SHP77 treated with DMSO at 0.1 percent for 48 hours (cell line): Measurements from ENCODE around the gene IL1B.
"Not testable (repeated sequence)": the region's sequence is repeated elsewhere in the genome, so short reads cannot be mapped to it uniquely, and the experiment has no call there.

ENCODE experiments used
- DNase-seq: peaks from one replicate; lab custom pipeline; 2025; lab: John Stamatoyannopoulos, UW

The IL1B gene

DNA sequence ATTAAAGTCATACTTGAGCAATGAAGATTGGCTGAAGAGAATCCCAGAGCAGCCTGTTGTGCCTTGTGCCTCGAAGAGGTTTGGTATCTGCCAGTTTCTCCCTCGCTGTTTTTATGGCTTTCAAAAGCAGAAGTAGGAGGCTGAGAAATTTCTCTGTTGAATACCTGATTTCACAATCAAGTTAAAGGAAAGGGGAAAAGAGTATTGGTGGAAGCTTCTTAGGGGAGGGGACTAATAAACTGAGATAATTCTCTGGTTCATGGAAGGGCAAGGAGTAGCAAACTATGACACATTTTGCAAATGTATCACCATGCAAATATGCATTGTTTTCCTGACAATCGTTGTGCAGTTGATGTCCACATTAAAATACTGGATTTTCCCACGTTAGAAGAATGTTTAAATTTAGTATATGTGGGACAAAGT is at the start of gene IL1B:
TSS of gene IL1B (minus strand) at position 85 of the 423 bp plus-strand sequence. CDS start 550 bp downstream, outside the sequence.
- no peak for DNase-seq

DNA sequence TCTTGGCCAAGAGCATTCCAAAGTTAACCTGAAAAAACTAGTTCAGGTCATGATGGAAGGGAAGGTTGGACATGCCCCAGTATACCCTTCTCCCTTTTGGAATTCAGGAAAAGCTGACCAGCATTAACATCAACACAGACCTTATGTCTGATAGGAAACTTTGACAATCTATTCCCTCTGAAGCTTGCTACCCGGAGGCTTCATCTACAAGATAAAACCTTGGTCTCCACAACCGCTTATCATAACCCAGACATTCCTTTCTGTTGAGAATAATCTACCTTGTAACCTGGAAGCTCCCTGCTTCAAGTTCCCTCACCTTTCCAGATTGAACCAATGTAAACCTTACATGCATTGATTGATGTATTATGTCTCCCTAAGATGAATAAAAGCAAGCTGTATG is 49.7 kb upstream of the IL1B start:
- no peak for DNase-seq

DNA sequence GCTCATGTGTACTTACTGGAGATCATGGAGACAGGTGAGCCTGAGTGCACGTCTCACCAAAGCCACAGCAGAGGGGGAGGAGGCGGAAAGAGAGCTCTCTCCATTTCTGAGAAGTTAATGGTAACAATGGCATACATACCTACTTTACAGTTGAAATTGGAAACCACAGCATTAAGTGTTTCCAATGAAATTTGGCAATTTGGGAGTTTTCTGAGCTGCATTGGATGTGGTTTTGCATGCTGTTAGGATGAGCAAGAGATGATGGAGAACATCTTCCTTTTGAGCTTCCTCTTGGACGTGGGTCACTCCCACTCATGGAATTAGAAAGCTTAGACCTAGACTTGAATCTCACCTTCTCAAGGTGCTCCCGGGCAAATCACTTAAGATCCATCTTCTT is 48.9 kb upstream of the IL1B start:
- no peak for DNase-seq

DNA sequence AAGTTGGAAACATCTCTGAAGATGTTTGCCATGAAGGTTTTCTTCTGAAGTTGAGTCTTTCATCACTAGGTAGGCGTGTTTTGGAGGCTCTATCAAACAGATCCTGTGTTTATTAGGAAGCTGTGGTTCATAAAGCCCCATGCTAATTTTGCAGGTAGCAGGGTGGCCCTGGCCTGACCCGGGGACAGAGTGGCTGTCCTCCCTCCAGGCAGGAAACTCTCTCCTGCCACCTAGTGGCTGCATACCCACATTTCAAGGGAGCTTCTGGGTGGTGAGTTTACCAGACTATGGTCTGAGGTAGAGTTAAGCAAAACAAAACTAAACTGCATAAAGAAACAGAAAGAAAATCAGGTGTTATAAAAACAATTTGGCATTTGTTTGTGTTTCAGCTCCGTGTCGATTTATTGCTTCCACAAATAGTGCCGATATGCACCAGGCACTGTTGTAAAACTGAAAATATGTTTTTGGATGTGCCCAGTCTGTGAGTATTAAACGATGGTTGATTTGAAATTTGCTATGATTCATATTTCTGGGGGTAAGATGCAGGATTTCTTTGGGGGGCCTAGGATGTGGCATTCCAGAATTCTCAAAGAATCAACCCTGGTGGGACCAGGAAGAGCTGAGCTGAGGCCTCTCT is 48.4 kb upstream of the IL1B start:
- no peak for DNase-seq

DNA sequence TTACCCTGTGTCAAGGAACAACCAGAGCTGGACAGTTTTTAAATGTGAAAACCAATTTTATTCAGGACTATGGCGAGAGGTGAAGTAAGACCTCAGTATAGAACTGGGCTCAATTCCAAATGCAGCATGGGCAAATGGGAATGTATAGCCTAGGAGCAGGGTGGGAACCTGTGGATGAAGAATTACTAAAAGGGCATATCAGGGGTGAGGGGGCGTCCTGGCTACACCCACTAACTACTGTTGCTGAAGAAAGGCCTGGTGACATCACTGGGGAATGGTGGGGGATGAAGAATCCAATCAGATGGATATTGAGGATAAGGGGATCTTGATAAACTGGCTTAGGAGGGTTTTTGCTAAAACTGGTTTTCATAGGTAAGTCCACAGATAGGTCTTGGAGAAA is 47.1 kb upstream of the IL1B start:
- DNase-seq = no peak

DNA sequence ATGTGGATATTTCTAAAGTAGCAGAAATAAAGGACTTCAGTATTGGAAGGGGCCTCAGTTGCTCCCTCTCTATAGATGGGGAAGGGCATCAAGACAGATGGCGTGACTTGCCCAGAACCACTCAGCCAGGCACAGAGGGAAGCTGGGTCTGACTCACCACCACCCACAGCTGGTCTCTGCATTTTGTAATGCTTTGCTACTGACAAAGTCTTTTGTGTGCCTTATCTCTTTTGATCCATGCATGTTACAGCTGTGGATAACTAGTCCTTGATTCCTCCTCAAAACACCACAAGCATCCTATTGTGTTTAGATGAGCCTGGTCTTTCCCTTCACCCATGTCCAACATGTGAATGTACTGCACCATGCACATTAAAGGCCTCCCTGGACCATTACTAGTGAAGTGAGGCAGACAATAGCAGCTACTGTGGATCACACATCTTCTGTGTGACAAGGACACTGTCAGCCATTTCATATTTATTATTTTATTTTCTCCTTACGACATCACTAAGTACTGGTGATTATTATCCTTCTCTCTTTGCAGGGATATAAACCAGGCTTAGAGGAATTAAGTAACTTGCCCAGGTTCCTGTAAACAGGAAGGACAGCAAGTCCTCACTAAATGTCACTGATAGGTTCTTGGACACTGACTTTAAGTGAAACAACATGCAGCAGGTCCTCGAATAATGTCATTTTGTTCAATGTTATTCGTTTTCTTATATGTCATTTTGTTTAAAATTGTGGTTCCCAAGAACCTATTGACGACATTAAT is 44.8 kb upstream of the IL1B start:
- no peak for DNase-seq

DNA sequence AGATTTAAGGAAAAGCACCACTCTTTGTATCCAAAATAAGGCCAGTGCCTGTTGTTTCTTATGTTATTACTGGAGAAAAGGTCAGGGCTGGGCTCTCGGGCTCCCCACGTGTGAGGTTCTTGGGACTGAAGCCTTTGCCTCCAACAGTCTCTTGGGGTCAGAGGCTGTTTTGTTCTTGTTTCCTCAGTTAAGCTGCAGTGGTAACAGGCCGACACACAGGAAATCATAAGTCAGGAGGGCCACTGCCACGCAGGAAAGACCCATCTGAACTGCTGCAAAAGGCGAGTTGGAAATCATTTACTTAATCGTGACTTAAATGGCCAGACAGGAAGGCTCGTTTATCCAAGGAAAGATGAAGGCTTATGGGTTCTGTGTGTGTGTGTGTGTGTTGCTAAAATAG is 44.1 kb upstream of the IL1B start:
- DNase-seq = no peak

DNA sequence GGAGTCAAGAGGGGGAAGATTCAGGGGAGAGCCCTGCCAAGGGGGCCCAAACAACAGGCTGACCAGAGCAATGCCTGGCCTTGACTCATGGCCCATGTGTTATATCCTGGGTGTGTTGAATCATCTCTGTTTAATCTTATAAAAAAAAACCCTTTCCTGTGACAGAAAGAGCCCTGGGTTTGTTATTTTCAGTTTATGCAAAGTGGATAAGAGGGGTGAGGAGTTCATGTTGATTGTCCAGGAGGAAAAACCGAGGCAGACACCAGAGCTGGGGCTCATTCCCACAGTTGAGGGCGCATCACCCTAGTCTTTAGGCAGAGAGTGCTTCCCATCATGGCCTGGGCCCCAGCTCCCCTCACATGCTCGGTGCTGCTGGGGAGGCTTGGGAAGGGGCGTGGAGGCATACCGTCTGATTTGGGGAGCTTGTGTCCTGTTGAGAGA is 43.5 kb upstream of the IL1B start:
- DNase-seq = no peak

DNA sequence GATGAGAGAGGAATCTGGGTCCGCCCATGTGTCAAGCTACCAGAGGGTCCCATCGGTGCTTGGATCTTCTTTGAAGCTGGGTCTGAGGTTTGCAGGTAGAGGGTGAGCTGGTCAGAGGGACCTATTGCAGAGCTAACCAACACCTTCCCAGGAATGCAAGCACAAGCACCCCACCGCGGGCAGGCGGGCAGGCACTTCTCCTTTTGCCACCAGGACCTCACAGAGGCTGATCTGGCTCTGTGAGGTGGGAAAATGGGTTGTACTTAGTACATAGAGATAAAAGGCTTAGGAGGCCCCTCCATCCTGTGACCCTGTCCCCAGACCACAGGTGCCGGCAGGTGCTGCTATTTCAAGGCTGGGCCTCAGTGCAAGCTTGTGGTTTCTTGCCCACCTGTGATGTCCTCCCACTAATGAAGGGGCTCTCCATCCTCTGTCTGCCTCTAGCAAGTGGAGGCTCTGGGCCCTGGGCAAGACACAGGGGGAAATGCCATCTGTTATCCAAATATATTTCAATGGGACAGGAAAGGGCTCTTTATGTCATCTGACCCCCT is 43.0 kb upstream of the IL1B start:
- no peak for DNase-seq

DNA sequence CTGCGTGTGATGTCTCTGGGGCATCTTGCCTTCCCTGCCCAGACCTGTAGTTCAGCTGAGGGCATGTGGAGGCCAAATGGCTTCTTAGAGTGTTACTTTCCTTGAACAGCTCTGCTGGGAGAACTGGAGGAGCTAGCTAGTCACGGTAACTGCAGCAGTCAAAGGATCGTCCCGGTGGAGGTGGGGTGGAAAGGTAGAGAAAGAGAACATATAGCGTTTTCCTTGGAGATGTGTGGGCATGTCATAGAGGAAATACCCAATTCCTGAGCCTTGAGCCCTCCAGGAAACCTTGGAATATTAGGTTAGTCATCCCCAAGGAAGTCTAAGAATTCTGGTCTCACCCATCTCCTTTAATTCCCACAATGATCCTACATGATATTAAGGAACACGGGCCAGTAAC is 40.8 kb upstream of the IL1B start:
- DNase-seq = no peak

DNA sequence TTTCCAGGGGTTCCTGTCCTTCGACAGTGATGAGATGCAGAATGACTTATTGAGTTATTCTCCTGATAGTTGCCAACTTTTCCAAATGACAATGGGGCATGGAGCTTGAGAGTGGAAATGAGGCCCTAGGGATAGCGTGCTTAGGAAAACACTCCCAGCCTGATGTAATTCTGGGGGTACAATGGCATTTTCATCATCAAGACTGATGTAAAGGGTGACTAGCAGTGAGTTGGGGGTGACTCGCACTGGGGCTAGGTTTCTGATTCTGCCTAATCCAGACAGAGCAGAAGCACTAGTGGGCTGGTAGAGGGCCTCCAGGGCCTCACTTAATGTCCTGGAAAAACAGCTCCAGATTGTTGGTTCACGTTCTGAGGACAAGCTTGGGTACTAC is 40.4 kb upstream of the IL1B start:
- no peak for DNase-seq

DNA sequence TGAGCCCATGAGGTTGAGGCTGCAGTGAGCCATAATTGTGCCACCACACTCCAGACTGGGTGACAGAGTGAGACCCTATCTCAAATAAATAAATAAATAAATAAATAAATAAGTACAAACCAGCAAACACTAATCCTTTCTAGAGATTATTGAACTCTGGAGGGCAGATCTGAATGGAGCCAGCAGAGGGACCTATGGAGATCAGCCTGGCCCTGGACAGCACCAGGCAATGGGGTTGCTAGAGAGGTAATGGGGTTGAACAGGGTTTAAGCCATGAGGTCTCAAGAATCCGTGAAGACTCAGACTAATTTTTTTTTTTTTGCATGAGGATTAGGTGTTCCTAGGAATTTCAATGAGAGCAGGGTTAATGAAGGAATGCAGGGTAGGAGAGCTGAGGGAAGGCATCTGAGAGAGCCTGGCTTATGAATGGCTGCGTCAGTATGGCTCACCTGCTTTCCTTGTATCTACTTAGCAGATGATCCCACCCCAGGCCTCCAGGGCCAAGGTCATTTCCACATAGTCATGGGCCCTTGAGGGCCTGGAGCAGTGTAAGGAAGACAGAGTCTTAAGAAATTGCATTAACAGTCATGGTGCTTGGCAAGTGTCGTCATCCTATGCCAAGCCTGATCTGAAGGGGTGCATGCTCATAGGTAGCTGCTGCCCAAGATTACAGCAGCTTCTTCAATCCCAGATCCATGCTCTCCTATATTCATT is 39.8 kb upstream of the IL1B start:
- DNase-seq = no peak

DNA sequence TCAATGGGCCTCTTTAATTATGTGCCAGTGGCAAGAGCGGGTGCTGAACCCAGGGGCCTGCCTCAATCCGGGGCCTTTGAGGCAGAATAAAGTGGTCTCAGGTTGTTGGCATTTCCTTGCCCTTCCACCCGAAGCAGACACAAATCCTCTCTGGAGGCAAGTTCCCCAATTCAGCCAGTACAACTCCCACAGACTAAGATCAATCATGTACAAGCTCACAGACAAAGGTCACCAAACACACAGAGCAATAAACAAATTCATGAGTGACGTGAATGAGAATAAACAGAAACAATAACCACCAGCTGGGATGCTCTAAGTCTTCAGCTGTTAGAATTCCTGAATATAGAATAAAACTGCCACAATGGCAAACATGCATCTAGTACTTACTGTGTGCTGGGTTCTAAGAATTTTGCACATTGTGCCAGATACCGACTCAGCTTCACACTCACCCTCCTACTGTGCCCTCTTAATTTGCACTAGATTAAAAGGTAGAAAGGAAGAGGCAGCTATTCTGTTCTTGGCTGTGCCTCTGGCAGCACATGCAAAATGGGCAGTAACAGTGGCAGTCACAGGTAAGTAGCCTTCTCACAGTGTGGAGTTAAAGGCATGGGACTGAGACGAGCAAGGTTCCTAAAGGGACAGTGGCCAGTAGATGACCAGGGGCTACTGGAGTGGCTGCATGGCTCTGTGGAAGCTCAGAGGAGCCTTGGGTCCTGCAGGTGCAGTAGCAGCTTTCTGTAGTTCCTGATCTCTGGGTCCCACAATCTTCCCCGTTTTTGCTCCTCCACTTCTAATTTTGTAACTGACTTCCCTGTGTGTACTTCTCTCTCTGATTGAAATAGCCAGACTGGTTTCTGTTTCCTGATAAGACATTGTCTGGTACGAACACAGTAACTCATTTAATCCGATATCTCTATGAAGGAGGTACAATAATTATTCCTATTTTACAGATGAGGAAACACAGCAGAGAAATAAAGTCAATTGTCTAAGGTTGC is 34.6 kb upstream of the IL1B start:
- DNase-seq = no peak

DNA sequence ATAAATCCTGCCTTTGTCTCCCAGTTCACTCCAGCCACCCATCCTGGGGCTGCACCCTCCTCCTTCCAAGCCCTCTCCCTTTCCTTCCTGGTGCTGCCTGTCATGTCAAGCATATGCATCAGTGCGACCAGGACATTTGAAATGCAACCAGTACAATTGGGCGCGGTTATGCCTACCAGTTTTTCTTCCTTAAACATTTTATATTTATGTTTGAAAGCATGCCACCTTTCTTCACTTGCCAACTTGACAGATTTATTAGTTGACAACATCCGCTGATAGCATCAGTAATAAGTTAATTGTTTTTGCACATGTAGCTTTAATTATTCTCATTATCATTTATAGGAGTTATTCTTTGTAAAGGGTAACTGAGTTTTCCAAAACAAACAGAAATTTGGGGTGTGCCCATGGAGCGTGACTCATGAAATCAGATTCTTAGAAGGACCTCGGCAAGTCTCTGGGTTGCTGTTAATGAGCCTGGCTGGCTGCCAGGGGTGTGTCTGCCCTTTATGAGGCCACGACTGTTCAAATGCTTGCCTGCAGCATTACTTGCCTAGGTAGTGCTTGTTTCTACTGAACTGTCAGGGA is 32.8 kb upstream of the IL1B start:
- peak; percentile 19 for DNase-seq

DNA sequence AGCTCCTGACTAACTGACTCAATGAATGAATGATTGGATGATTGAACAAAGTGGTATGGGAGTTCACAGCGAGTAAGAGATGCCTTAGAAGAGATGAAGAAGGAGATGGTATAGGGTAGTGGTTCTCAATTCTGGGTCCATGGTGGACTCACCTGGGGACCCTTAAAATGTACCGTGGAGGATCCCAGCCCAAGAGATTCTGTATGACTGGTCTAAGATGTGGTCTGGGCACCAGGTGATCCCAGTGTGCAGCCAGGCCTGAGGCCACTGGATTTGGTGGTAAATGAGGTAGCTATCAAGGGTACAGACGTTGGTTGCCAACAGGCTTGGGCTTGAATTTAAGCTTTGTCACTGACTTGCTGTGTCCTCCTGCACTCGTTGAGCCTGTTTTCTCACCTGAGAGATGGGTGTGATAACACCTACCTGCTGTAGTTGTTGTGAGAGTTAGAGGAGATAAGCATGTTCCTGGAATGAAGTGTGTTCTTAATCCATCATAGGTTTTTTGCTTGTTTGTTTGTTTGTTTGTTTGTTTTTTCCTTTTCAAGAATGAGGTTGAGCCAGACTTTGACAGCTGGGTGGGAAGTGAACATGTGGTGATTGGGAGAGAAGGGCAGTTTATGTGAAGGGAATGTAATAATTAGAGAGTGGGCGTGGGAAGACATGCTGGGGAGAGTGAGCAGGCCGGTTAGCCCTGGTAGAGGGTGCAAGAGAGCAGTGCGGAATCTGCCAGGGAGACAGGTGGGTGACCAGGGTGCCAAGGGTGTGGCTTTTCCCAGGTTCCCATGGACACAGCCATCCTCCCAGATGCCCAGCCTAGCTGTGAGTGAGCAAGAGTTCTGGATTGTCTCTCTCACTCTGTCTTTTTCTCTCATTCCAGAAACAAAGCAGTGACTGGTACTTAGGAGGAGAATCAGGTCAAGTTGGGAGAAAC is 31.4 kb upstream of the IL1B start:
- no peak for DNase-seq

DNA sequence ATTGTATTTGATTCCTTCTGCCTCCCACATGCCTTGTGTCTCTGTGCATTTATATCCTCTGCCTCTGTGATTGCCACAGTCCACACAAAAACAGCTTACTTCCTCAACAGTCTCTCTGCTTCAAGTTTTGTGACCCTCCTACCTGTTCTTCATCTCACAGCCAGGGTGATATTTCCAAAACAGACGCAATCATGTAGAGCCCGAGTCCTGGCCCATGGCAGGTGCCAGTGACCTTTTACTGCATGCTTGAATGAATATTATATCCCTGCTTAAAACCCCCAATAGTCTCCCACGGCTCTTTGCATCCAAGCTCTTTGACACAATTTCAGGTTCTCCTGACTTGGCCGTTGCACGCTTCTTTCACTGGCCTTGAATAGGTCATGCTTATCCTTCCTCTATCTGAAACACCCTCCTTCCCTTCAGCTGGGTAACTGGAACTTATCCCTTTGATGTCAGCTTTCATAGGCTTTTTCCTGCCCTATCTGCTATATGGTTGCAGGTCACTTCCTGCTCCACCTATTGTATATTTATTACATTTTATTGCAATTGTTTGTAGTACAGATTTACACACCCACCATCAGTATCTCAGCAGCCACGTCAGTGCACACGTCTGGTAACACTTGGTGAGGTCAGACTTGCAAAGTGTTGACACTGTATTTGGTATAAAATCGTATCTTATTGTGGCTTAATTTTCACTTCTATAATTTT is 29.7 kb upstream of the IL1B start:
- DNase-seq = no peak

DNA sequence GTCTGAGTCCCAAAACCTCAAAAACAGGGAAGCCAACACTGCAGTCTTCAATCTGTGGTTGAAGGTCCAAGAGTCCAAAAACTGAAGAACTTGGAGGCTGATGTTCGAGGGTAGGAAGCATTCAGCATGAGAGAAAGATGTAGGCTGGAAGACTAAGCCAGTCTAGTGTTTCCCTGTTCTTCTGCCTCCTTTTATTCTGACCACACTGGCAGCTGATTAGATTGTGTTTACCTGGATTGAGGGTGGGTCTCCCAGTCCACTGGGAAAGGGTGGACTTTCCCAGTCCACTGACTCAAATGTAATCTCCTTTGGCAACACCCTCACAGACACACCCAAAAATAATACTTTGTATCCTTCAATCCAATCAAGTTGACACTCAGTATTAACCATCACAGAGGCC is 27.5 kb upstream of the IL1B start:
- DNase-seq = no peak

DNA sequence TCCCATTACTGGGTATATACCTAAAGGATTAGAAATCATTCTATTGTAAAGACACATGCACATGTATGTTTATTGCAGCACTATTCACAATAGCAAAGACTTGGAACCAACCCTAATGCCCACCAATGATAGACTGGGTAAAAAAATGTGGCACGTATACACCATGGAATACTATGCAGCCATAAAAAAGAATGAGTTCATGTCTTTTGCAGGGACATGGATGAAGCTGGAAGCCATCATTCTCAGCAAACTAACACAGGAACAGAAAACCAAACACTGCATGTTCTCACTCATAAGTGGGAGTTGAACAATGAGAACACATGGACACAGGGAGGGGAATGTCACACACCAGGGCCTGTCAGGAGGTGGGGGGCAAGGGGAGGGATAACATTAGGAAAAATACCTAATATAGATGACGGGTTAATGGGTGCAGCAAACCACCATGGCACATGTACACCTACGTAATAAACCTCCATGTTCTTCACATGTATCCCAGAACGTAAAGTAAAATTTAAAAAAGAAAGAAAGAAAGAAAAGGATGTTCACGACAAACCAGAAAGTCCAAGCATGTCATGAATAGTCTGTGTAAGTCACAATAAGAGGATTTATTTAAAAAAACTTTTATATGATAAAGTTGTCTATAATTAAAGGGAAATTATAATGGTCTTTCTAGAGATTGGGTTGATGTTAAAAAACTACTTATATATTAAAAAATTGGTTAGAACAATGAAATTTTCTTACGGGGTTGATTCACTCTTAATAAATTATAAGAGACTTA is 23.0 kb upstream of the IL1B start:
- not testable (repeated sequence) for DNase-seq

DNA sequence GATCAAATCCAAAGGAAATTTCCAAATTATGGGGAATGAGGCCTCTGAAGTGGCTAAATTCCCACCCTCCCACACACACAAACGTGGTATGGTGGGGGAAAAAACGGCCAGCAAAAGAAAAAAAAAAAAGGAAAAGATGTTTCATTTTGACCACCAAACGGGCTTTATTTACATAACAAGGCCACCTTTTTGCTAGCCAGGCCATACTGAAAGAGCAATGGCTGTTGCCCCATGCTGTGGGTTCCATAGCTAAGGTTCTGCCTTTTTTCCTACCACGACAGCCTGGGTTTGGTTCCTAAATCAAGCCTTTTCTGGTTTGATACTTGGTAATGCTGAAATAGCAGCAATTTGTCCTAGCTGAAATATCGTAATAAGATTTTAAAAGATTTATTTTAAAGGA is 14.0 kb upstream of the IL1B start:
- no peak for DNase-seq
